ENCODE data around the gene SEMA3D. TPM values are rescaled to one million over a fixed set of nuclear protein-coding genes. Genes with fewer than 3 reads are reported as not detected.

Gene SEMA3D
- total and polyA plus RNA-seq, 11 donors = 0.10 to 8.6 (median 0.88) TPM

- WGBS, 4 donors = 75 to 80% (median 78%) methylated on average over 3 of the region's 3 CpGs
- Histone ChIP-seq H3K27ac (no peak overlapping the region), H3K9me3 (no peaks in the 10 kb centered on the region), H3K4me3 (no peak overlapping the region), H3K36me3 (no peaks in the 10 kb centered on the region), H3K4me1 (peaks cover 0 to 22% (median 8%) of the 10 kb centered on the region in 12 donors), H3K27me3 (no peaks in the 10 kb centered on the region)
- no peak for DNase-seq
- intact Hi-C loops (cut with DNase I) = no loop called here
- TF ChIP-seq, protein P1, sequence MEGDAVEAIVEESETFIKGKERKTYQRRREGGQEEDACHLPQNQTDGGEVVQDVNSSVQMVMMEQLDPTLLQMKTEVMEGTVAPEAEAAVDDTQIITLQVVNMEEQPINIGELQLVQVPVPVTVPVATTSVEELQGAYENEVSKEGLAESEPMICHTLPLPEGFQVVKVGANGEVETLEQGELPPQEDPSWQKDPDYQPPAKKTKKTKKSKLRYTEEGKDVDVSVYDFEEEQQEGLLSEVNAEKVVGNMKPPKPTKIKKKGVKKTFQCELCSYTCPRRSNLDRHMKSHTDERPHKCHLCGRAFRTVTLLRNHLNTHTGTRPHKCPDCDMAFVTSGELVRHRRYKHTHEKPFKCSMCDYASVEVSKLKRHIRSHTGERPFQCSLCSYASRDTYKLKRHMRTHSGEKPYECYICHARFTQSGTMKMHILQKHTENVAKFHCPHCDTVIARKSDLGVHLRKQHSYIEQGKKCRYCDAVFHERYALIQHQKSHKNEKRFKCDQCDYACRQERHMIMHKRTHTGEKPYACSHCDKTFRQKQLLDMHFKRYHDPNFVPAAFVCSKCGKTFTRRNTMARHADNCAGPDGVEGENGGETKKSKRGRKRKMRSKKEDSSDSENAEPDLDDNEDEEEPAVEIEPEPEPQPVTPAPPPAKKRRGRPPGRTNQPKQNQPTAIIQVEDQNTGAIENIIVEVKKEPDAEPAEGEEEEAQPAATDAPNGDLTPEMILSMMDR (IDR thresholded peaks at IDR 0.05) = no peak
- TF ChIP-seq POLR2A (IDR thresholded peaks at IDR 0.05) = no peak
- ATAC-seq = no peak
Measured at GRCh38 chr7:85090919-85091564, 95.8 kb downstream of the SEMA3D start.

DNA sequence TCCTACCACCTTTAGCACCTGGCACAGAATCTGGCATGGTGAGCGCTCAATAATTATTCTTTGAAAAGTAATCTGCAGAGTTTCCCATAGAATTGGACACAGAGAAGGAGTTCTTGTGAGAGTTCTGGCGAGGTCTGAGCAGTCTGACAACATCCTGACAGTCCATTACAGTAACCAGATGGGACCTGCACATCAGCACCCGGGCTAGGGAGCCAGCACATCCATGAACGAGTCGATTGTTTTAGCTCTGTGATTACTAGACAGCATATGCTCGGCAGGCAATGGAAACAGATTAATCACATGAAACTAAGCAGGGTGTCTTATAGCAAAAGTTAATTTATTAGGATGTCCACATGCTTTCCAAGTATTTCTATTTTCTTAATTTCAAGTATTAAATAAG is 96.7 kb downstream of the SEMA3D start:
- H3K27ac ChIP-seq = no peak overlapping the region
- H3K4me3 ChIP-seq = no peak overlapping the region
- ATAC-seq (peak in 3 of 4 donors; percentile 79 to 87 (median 85)), DNase-seq (peak in 3 of 5 donors; percentile 18 to 27 (median 27))
- peaks cover 0 to 13% (median under 1%) of the 10 kb centered on the region in 12 donors for H3K4me1 ChIP-seq
- no peaks in the 10 kb centered on the region for H3K27me3 ChIP-seq
- intact Hi-C loops (cut with DNase I) = no loop called here
- H3K36me3 ChIP-seq = no peaks in the 10 kb centered on the region
- H3K9me3 ChIP-seq = no peaks in the 10 kb centered on the region
- 36 to 49% (median 41%) methylated on average over 6 of the region's 6 CpGs for WGBS, 4 donors
- TF ChIP-seq, protein P1 (IDR thresholded peaks at IDR 0.05) = no peak
- TF ChIP-seq POLR2A (IDR thresholded peaks at IDR 0.05) = no peak

- DNase-seq = no peak
- ATAC-seq = no peak
- Histone ChIP-seq H3K4me3 (no peak overlapping the region), H3K9me3 (no peaks in the 10 kb centered on the region), H3K27ac (no peak overlapping the region), H3K4me1 (no peaks in the 10 kb centered on the region), H3K27me3 (no peaks in the 10 kb centered on the region), H3K36me3 (no peaks in the 10 kb centered on the region)
- TF ChIP-seq, protein P1 (IDR thresholded peaks at IDR 0.05) = no peak
- TF ChIP-seq POLR2A (IDR thresholded peaks at IDR 0.05) = no peak
- WGBS, 4 donors = 68 to 83% (median 71%) methylated on average over 1 of the region's 1 CpG
- intact Hi-C loops (cut with DNase I) = no loop called here
Measured at GRCh38 chr7:85081846-85082245, 105.0 kb downstream of the SEMA3D start.

- Histone ChIP-seq H3K27me3 (no peaks in the 10 kb centered on the region), H3K36me3 (no peaks in the 10 kb centered on the region), H3K27ac (no peak overlapping the region), H3K4me1 (no peaks in the 10 kb centered on the region), H3K9me3 (no peaks in the 10 kb centered on the region), H3K4me3 (no peak overlapping the region)
- DNase-seq (no peak), ATAC-seq (no peak)
- TF ChIP-seq, protein P1 (IDR thresholded peaks at IDR 0.05) = no peak
- TF ChIP-seq POLR2A (IDR thresholded peaks at IDR 0.05) = no peak
- 7 to 21% (median 17%) methylated on average over 1 of the region's 1 CpG for WGBS, 4 donors
- intact Hi-C loops (cut with DNase I) = no loop called here
Measured at GRCh38 chr7:85081392-85081791, 105.5 kb downstream of the SEMA3D start.
